Stimulated activated CD4-positive, alpha-beta T cell treated with anti-CD3 and anti-CD28 coated beads, Interleukin-15, amount 100 ng/mL, for 24 hours (primary cell): Measurements from ENCODE around the gene MECP2.
A peak's percentile ranks its signal among the peaks of the same experiment; 100 is the strongest.

ENCODE experiments used
- DNase-seq: peaks from one replicate; pipeline ENCODE4 v3.0.0-alpha.2; 2020

Gene MECP2

GRCh38 chrX:154115071-154115470, 17.6 kb upstream of the MECP2 start:
- no peak for DNase-seq

GRCh38 chrX:154114652-154115051, 17.1 kb upstream of the MECP2 start:
- DNase-seq, result no peak

- DNase-seq, result no peak
These were observed 16.2 kb upstream of the MECP2 start for GRCh38 chrX:154113729-154114128.

GRCh38 chrX:154098551-154098950, 1.0 kb upstream of the MECP2 start:
- DNase-seq, result no peak

- DNase-seq, result peak; percentile 73
These were observed 421 bp downstream of the MECP2 start for GRCh38 chrX:154097003-154097588.

GRCh38 chrX:154096140-154097002, 1.1 kb downstream of the MECP2 start:
- peak; percentile 16 for DNase-seq

GRCh38 chrX:154094833-154095232, 2.7 kb downstream of the MECP2 start:
- no peak for DNase-seq

DNA sequence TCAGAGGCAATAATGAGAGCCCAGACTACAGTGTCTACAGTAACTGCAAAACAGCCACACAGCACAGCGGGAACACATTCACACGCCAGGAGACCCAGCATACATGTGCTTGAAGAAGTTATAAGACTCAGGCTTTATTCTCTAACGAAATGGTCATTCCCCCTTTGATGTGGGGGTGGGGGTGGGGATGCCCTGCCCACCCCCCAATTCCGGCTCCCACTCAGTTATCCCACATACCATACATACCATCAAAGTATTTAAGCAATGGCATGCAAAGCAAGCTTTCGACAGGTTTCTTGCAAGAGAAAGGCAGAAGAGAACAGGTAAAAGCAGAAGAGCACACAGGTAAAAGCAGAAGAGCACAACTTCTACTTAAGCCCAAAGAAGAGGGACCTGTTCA, 3.6 kb downstream of the MECP2 start:
- no peak for DNase-seq

- DNase-seq, result no peak
These were observed 5.1 kb downstream of the MECP2 start for GRCh38 chrX:154092371-154092770.

- no peak for DNase-seq
These were observed 5.8 kb downstream of the MECP2 start for GRCh38 chrX:154091678-154092077.

- DNase-seq, result no peak
These were observed 6.8 kb downstream of the MECP2 start for GRCh38 chrX:154090731-154091130.

DNA sequence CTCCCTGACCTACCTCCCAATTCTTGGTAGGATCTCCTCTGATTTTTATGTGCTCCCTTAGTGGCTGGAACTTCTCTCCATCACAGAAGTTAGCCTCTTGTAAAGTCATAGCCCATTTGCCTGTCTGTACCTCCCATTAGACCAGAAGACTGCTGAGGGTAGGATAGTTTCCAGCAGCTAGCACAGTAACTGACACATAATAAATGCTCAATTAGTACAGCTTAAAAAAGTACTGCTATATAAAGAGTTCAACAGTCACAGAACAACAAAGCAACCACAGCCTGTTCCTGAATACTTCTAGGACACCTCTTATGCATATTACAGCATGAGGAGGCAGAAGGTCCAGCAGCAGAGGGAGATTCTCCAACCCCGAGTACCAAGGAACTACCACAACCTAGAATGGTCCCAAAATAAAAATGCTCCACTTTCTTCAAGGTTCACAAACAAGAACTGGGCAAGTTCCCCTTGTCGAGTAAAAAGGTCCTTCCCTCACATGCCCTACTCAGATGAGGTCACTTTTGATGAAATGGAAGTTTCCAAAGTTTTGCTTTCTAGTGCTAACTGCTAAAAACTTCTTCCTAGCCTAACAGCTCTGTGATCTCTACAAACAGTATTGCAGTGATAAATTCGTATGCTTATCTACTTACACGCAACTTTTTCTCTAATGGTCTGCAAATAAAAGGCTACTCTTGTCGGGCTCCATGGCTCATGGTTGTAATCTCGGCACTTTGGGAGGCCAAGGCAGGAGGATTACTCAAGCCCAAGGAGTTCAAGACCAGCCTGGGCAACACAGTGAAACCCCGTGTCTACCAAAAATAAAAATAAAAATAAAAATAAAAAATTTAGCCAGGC, 12.8 kb downstream of the MECP2 start:
- DNase-seq, result no peak

- DNase-seq, result no peak
These were observed 14.4 kb downstream of the MECP2 start for GRCh38 chrX:154083126-154083517.

DNA sequence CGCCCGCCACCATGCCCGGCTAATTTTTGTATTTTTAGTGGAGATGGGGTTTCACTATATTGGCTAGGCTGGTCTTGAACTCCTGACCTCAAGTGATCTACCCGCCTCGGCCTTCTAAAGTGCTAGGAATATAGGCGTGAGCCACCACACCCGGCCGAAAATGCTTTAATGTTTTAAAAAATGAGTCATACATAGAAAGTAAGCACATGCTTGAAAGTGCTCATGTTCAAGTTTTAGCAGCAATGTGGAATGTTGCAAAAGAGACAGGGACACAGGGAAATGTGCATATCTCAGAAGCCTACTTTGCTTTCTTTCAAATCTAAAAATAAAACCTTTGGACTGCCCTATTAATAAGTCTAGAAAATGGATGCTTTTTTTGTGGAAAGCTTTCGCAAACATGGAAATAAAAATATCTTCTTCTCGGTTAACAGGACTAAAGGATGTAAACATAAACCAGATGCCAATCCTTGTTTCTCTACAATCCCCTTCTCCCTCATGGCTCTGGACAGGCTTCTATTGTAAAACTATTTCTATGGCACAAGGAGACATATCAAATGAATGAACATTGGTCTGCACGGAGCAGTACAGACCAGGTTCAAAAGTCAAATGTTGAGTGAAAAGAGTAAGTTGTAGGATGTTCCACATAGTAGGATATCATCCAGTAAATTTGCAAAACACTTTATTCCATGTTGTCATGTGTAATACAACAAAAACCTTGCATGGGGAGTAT, 15.0 kb downstream of the MECP2 start:
- DNase-seq, result no peak

GRCh38 chrX:154077101-154077500, 20.4 kb downstream of the MECP2 start:
- no peak for DNase-seq

GRCh38 chrX:154074199-154074598, 23.3 kb downstream of the MECP2 start:
- DNase-seq, result no peak

DNA sequence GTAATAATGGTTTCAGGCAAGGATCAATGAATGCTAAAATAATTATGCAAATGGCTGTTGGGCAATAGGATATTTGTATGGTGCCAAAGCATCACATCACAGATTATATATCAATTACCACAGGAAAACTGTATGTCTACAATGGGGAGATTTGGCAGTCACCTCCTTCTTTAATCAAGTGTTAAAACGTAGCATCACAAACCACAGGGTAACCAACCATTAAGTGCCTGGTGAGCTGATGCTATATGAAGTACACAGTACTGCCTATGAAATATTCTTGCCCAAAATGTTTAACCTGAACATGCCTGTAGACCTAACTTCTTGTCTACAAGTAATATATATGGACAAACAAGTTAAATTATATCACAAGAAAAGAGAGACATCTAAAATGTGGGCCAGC, 25.3 kb downstream of the MECP2 start:
- DNase-seq, result no peak

GRCh38 chrX:154068560-154068959, 29.0 kb downstream of the MECP2 start:
- no peak for DNase-seq

GRCh38 chrX:154064637-154065435, 32.7 kb downstream of the MECP2 start:
- no peak for DNase-seq

- peak; percentile 14 for DNase-seq
These were observed 34.3 kb downstream of the MECP2 start for GRCh38 chrX:154063234-154063633.

DNA sequence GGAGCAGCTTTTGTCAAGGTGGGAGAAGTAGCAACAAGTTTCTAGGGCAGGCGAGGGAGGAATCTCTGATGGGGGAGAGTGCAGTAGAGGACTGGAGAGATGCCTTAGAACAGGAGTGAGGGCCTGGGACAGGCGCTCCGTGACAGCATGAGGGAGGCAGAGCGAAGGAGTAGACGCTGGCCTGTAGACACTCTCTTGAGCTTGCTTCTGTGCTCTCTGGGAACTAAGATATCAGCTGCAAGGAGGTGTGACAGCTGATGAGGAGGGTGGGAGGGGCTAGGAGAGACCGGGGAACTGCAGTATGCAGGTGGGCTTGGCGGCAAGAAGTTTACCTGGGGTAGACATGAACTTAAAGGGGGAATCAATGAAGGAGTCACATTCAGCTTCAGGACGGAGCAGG, 35.7 kb downstream of the MECP2 start:
- no peak for DNase-seq

DNA sequence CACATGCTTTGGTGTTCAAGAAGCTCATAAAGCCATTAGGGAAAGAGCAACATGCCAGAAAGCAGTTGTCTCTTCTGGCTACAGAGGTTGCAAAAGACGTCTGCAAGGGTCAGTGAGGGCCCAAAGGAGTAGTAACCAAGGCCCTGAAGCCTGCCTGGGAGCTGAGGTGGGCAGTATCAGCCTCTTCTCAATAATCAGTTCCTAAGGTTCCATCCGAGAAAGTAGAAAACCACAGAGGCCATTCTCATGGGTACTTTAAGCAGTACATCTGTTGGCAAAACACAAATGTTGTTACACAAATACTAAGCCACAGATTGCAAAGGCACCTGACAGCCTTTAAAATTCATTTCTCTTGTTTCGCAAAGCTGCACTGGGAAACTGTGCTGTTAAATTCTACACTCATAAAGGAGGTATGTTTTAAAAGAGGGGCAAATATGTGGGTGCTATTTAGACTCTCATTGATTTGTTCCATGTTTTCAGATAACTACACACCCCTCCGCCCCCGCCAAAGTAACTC, 37.7 kb downstream of the MECP2 start:
- no peak for DNase-seq
